IMR-90 (cell line): ENCODE results near the gene BLOC1S2.

Experiments used
- CHD1 ChIP-seq: IDR thresholded peaks from 2 replicates; pipeline ENCODE4 v1.6.1; 2012; ENCODE audit warnings: low read depth, low read length, improper control_type of control experiment
- CTCF ChIP-seq: conservative IDR thresholded peaks from 2 replicates; pipeline ENCODE4 v1.5.1; 2012; ENCODE audit warnings: mild to moderate bottlenecking, low read depth, low read length, improper control_type of control experiment
- MAFK ChIP-seq: IDR thresholded peaks from 2 replicates; pipeline ENCODE4 v1.6.1; 2012; ENCODE audit warnings: low read depth, low read length, improper control_type of control experiment
- POLR2A ChIP-seq: IDR thresholded peaks from 2 replicates; pipeline ENCODE4 v1.6.1; 2012; ENCODE audit warnings: mild to moderate bottlenecking, low read depth, low read length
- RAD21 ChIP-seq: IDR thresholded peaks from 2 replicates; pipeline ENCODE4 v1.6.1; 2012; ENCODE audit warnings: low read length, improper control_type of control experiment
- RFX5 ChIP-seq: IDR thresholded peaks from 2 replicates; pipeline ENCODE4 v1.8.0; 2012; ENCODE audit warnings: low read depth, mild to moderate bottlenecking, low read length, moderate library complexity
- SMC3 ChIP-seq: fragments of 150-350 bp; IDR thresholded peaks from 2 replicates; pipeline ENCODE4 v1.6.1; 2016; ENCODE audit warnings: low read depth, mild to moderate bottlenecking, antibody characterized with exemption, low read length, moderate library complexity

DNA sequence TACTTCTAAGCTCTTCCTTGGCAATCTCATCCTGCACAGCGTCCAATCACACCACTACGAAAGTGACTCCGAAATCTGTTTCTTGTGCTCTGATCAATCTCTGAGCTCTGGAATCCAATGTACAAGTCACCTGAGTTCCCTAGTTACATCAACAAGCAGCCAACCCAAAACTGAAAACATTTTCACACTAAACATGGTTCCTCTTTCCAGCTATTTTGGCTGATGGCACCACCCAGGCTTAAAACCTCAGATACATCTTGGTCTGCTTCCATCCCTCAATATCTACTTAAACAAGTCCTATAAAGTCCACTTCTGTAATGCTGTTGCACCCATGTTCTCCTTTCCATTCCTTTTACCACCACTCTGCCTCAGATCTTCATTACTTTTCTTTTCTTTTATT lies 3.6 kb downstream of the BLOC1S2 start:
- TF ChIP-seq CTCF (no peak), SMC3 (no peak), POLR2A (no peak), MAFK (no peak), RFX5 (no peak), RAD21 (no peak), CHD1 (no peak)
